ENCODE measurements around the gene SEH1L.

DNA sequence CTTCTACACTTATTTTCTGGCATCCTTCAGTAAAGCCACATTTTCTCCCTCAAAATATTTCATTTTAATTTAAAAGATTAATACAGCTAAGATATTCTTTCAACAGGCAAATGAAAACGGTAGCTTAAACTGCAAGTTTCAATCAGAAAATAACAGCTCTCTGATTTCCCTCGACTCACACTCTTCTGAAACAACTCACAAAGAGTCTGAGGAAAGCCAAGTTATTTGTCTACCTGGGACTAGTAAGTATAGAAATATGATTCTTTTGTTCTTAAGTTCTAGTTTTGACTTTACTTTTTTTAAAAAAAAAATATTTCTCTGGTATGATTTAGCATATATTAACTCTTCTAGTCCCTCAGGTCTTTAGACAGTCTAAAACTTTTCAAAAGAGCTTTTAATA lies 70.6 kb downstream of the SEH1L start:
- TF ChIP-seq, protein P1, sequence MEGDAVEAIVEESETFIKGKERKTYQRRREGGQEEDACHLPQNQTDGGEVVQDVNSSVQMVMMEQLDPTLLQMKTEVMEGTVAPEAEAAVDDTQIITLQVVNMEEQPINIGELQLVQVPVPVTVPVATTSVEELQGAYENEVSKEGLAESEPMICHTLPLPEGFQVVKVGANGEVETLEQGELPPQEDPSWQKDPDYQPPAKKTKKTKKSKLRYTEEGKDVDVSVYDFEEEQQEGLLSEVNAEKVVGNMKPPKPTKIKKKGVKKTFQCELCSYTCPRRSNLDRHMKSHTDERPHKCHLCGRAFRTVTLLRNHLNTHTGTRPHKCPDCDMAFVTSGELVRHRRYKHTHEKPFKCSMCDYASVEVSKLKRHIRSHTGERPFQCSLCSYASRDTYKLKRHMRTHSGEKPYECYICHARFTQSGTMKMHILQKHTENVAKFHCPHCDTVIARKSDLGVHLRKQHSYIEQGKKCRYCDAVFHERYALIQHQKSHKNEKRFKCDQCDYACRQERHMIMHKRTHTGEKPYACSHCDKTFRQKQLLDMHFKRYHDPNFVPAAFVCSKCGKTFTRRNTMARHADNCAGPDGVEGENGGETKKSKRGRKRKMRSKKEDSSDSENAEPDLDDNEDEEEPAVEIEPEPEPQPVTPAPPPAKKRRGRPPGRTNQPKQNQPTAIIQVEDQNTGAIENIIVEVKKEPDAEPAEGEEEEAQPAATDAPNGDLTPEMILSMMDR (IDR thresholded peaks at IDR 0.05; ENCODE audit: low read depth, low read length): no peak
- no peak for TF ChIP-seq EZH2phosphoT487 (IDR thresholded peaks at IDR 0.05; ENCODE audit: low read depth)

Measured in OCI-LY3 (cell line).